HG03354 (cell line): ENCODE measurements around the gene AQR.
"Not testable (repeated sequence)": the region's sequence is repeated elsewhere in the genome, so short reads cannot be mapped to it uniquely, and the experiment has no call there.

ENCODE experiments used
- ATAC-seq: cut with Tn5 transposase; IDR thresholded peaks from one replicate; pipeline ENCODE4 v1.9.1; 2021; ENCODE audit warnings: mild to moderate bottlenecking; ENCODE audit not compliant: unreplicated experiment, poor library complexity, severe bottlenecking

The AQR gene

GRCh38 chr15:34828145-34828911, 141.2 kb downstream of the AQR start:
- no peak for ATAC-seq

GRCh38 chr15:34821831-34822230, 147.7 kb downstream of the AQR start:
- no peak for ATAC-seq

GRCh38 chr15:34820110-34820509, 149.4 kb downstream of the AQR start:
- no peak for ATAC-seq

- ATAC-seq = no peak
These were observed 151.0 kb downstream of the AQR start for GRCh38 chr15:34818526-34818925.

- no peak for ATAC-seq
These were observed 153.7 kb downstream of the AQR start for GRCh38 chr15:34815836-34816235.

GRCh38 chr15:34813446-34814190, 155.9 kb downstream of the AQR start:
- no peak for ATAC-seq

GRCh38 chr15:34812868-34813365, 156.6 kb downstream of the AQR start:
- not testable (repeated sequence) for ATAC-seq

GRCh38 chr15:34812369-34812768, 157.2 kb downstream of the AQR start:
- no peak for ATAC-seq

- no peak for ATAC-seq
These were observed 159.0 kb downstream of the AQR start for GRCh38 chr15:34810443-34811129.

- no peak for ATAC-seq
These were observed 160.4 kb downstream of the AQR start for GRCh38 chr15:34809186-34809585.

GRCh38 chr15:34808016-34808415, 161.5 kb downstream of the AQR start:
- ATAC-seq = no peak

GRCh38 chr15:34807241-34807640, 162.3 kb downstream of the AQR start:
- not testable (repeated sequence) for ATAC-seq

- ATAC-seq = no peak
These were observed 164.8 kb downstream of the AQR start for GRCh38 chr15:34804776-34805175.

- ATAC-seq = no peak
These were observed 165.4 kb downstream of the AQR start for GRCh38 chr15:34804113-34804512.

- ATAC-seq = no peak
These were observed 166.5 kb downstream of the AQR start for GRCh38 chr15:34802803-34803750.

GRCh38 chr15:34802371-34802770, 167.2 kb downstream of the AQR start:
- no peak for ATAC-seq
